B cell (primary cell): ENCODE results near the gene ZER1. TPM values are rescaled to one million over a fixed set of nuclear protein-coding genes. Genes with fewer than 3 reads are reported as not detected.

Experiments
- ATAC-seq: fragments of 200-7000 bp; cut with Tn5 transposase; one replicate; pipeline ENCODE4 v1.10.0; 2021; ENCODE audit warnings: low read depth, mild to moderate bottlenecking, moderate number of reproducible peaks, moderate library complexity
- CTCF ChIA-PET: fragments of 350-600 bp; sonication (Branson Sonifier 250); formaldehyde crosslinking; loops from one replicate; lab custom pipeline; 2021; ENCODE audit warnings: antibody characterized with exemption, inconsistent platforms; lab: Charles Lee
- POLR2A ChIA-PET: fragments of 350-600 bp; sonication (Branson Sonifier 250); formaldehyde crosslinking; loops from one replicate; lab custom pipeline; 2021; ENCODE audit warnings: antibody characterized with exemption; lab: Charles Lee
- DNase-seq: peaks from one replicate; pipeline ENCODE4 v3.0.0; 2013
- H2AFZ ChIP-seq: 2 replicates; pipeline ENCODE4 v1.6.1; 2012; ENCODE audit warnings: mild to moderate bottlenecking, low read depth, low read length; ENCODE audit not compliant: insufficient read depth, poor library complexity, severe bottlenecking
- H3K27ac ChIP-seq, 2 donors: 1 replicate in 1 of 2; 2 replicates in 1 of 2; pipeline ENCODE4 v1.5.1; 2012 to 2013; ENCODE audit warnings: low read length in 2 of 2, mild to moderate bottlenecking in 2 of 2, moderate library complexity in 1 of 2
- H3K27me3 ChIP-seq, 4 experiments: fragments of 200-600 bp in 1 of 4; sonication (generic) in 1 of 4; replicated peaks in 1 of 4; 1 replicate in 2 of 4; 2 replicates in 2 of 4; pipeline versions ENCODE4 v1.6.1 to v1.7.0; 2013 to 2016; ENCODE audit warnings: low read length in 3 of 4, mild to moderate bottlenecking in 2 of 4, mixed read lengths in 1 of 4, moderate library complexity in 1 of 4; ENCODE audit not compliant: insufficient read depth in 4 of 4, control insufficient read depth in 3 of 4; ENCODE audit errors: control extremely low read depth in 1 of 4
- H3K36me3 ChIP-seq, 2 experiments: replicated peaks in 1 of 2; 1 replicate in 1 of 2; 2 replicates in 1 of 2; pipeline versions ENCODE4 v1.6.1 to v1.7.1; 2013; ENCODE audit warnings: low read length in 1 of 2; ENCODE audit not compliant: insufficient read depth in 2 of 2, control insufficient read depth in 1 of 2; ENCODE audit errors: control extremely low read depth in 1 of 2, extremely low read depth in 1 of 2
- H3K4me1 ChIP-seq, 2 donors: fragments of 200-600 bp in 1 of 2; sonication (generic) in 1 of 2; 1 replicate in 1 of 2; 2 replicates in 1 of 2; pipeline versions ENCODE4 v1.5.1 to v1.6.1; 2013 to 2017; ENCODE audit warnings: low read length in 2 of 2; ENCODE audit not compliant: control insufficient read depth in 2 of 2, insufficient read depth in 2 of 2
- H3K4me2 ChIP-seq: replicated peaks from 2 replicates; pipeline ENCODE3; 2012; ENCODE audit warnings: mild to moderate bottlenecking, low read depth, low read length; ENCODE audit not compliant: poor library complexity, severe bottlenecking
- H3K4me3 ChIP-seq, 5 experiments: fragments of 200-600 bp in 1 of 5; sonication (generic) in 1 of 5; 1 replicate in 3 of 5; 2 replicates in 2 of 5; pipeline versions ENCODE4 v1.5.1 to v1.7.0; 2011 to 2016; ENCODE audit warnings: low read length in 4 of 5, mild to moderate bottlenecking in 4 of 5, low read depth in 2 of 5, control low read depth in 1 of 5, moderate library complexity in 1 of 5; ENCODE audit not compliant: insufficient read depth in 1 of 5; ENCODE audit errors: control extremely low read depth in 1 of 5, extremely low read depth in 1 of 5
- H3K79me2 ChIP-seq: fragments of 200-600 bp; sonication (generic); one replicate; pipeline ENCODE4 v1.6.0; 2016; ENCODE audit warnings: low read length; ENCODE audit not compliant: control insufficient read depth, insufficient read depth
- H3K9ac ChIP-seq: fragments of 200-600 bp; sonication (generic); 2 replicates; pipeline ENCODE4 v1.6.1; 2017; ENCODE audit warnings: mild to moderate bottlenecking, low read length, moderate library complexity
- H3K9me3 ChIP-seq, 3 donors: one replicate each; pipeline versions ENCODE4 v1.6.1 to v1.7.1; 2013; ENCODE audit warnings: low read length in 2 of 3; ENCODE audit not compliant: control insufficient read depth in 2 of 3, insufficient read depth in 1 of 3; ENCODE audit errors: control extremely low read depth in 1 of 3
- H4K20me1 ChIP-seq: 2 replicates; pipeline ENCODE4 v1.6.0; 2012; ENCODE audit warnings: mild to moderate bottlenecking, low read length; ENCODE audit not compliant: insufficient read depth, control insufficient read depth, poor library complexity, severe bottlenecking
- H3K27ac Mint-ChIP-seq: one replicate; pipeline ENCODE4 v1.8.0; 2021; ENCODE audit warnings: mixed read lengths
- H3K27me3 Mint-ChIP-seq: one replicate; pipeline ENCODE4 v1.8.0; 2021; ENCODE audit warnings: mixed read lengths
- H3K4me1 Mint-ChIP-seq: one replicate; pipeline ENCODE4 v1.8.0; 2021; ENCODE audit warnings: mixed read lengths
- H3K4me3 Mint-ChIP-seq: one replicate; pipeline ENCODE4 v1.8.0; 2021; ENCODE audit warnings: mixed read lengths
- H3K9me3 Mint-ChIP-seq: one replicate; pipeline ENCODE4 v1.8.0; 2022; ENCODE audit warnings: mixed read lengths; ENCODE audit not compliant: insufficient read depth
- EZH2 ChIP-seq: IDR thresholded peaks from 2 replicates; pipeline ENCODE4 v1.6.1; 2012; ENCODE audit warnings: borderline replicate concordance, low read depth, mild to moderate bottlenecking, moderate library complexity, low read length; ENCODE audit not compliant: insufficient read depth, poor library complexity, severe bottlenecking
- WGBS: methylation state at CpG from one replicate; pipeline ENCODE4 v1.1.5; 2013; ENCODE audit warnings: missing lambda C conversion rate; ENCODE audit not compliant: insufficient coverage; 5-methylcytosine and 5-hydroxymethylcytosine counted together
- intact Hi-C: fragments of 100-400 bp; cut with micrococcal nuclease; formaldehyde crosslinking; loops from one replicate; pipeline ENCODE4 v1.10.0; 2022
- polyA plus RNA-seq: library from polyadenylated mRNA; depleted of rRNA; stranded (reverse); fragments of >200 nt; gene quantifications from 2 replicates; pipeline ENCODE4 v1.2.3, GENCODE V29; 2012
- total RNA-seq, 2 donors: library from RNA; stranded (reverse); fragments of 120-200 nt in 1 of 2; gene quantifications; 1 replicate in 1 of 2; 2 replicates in 1 of 2; pipeline versions ENCODE4 v1.2.3 to v1.2.4, GENCODE V29; 2013 to 2022
- TF ChIP-seq, protein P1 (sequence below): fragments of 200-600 bp; IDR thresholded peaks from one replicate; pipeline ENCODE4 v1.8.0; 2022; ENCODE audit warnings: antibody characterized with exemption, mild to moderate bottlenecking

Gene ZER1
- total and polyA plus RNA-seq, 2 donors (not counting 1 experiment from before 2014, with no cell fraction given), result 26.9 to 42.2 TPM

DNA sequence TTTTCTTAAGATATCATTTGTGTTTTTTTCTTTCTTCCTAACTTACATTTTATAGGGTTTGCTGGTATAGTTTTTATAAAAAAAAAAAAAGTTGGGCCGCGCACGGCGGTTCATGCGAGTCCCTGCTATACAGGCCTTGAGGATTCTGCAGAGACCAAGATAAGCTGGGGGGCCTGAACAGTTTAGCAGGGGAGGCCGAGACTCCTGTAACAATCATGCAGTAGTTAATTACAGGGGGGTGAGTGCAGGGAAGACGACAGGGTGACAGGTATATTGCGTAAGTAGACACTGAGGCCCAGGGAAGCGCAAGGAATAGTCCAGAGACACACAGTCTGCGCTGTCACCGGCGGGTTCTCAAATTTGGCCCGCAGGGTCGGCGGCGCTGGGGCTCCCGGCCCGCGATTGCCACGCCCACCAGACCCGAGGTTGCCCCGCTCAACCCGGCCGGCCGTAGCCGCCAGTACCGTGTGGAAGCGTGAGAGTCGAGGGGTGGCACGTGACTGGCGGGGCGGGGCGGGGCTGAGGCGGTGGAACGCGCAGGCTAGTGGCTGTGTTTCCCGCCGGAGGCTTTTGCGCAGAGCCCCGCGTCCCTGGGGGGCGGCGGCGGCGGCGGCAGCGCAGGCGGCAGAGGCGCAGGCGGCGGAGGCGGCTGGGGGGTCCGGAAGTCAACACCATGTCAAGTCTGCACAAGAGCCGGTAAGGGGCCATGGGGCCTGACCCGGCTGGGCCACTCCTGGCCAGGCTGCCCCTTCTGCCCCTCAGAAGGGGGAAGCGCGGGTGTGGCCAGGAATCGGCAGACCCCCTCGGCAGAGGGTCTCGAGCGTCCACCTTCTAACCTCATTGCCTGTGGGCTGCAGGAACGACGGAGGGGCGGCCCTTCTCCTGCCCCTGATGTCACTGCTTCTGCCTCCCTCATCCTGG is 15.2 kb upstream of the ZER1 start, which contains the start of gene TBC1D13:
TBC1D13 (plus strand) TSS at position 573 of the 921 bp plus-strand sequence; CDS start at position 674, 101 bp downstream.
- H3K36me3 ChIP-seq, result peaks cover 0 to 21% of the 10 kb centered on the region in 2 experiments
- TF ChIP-seq, protein P1, sequence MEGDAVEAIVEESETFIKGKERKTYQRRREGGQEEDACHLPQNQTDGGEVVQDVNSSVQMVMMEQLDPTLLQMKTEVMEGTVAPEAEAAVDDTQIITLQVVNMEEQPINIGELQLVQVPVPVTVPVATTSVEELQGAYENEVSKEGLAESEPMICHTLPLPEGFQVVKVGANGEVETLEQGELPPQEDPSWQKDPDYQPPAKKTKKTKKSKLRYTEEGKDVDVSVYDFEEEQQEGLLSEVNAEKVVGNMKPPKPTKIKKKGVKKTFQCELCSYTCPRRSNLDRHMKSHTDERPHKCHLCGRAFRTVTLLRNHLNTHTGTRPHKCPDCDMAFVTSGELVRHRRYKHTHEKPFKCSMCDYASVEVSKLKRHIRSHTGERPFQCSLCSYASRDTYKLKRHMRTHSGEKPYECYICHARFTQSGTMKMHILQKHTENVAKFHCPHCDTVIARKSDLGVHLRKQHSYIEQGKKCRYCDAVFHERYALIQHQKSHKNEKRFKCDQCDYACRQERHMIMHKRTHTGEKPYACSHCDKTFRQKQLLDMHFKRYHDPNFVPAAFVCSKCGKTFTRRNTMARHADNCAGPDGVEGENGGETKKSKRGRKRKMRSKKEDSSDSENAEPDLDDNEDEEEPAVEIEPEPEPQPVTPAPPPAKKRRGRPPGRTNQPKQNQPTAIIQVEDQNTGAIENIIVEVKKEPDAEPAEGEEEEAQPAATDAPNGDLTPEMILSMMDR, result no peak
- no peak for TF ChIP-seq EZH2
- Mint-ChIP-seq H3K4me3 (peak within 1 kb of the TSS; percentile 91), H3K4me1 (peaks cover 24% of the 10 kb centered on the region), H3K9me3 (no peaks in the 10 kb centered on the region), H3K27me3 (no peaks in the 10 kb centered on the region), H3K27ac (peak within 1 kb of the TSS; percentile 85)
- H3K9me3 ChIP-seq, result peaks cover under 1 to 7% (median 1%) of the 10 kb centered on the region in 3 donors
- intact Hi-C loops, result loop anchor here (1.0 to 2.0 kb wide), 8 partner anchors 15 to 416 kb away; partner anchors contain the start of genes ENDOG, GLE1, LRRC8A and SET
- peak within 1 kb of the TSS; percentile 71 to 94 (median 91) for H3K4me3 ChIP-seq
- WGBS, result 8% methylated on average over 63 of the region's 64 CpGs
- peak within 1 kb of the TSS; percentile 95 for H2AFZ ChIP-seq
- H3K4me1 ChIP-seq, result peaks cover 18 to 21% of the 10 kb centered on the region in 2 donors
- H4K20me1 ChIP-seq, result peaks cover 5% of the 10 kb centered on the region
- H3K4me2 ChIP-seq, result peak within 1 kb of the TSS; percentile 90
- DNase-seq, result peak; percentile 96
- peak within 1 kb of the TSS; percentile 73 to 86 for H3K27ac ChIP-seq
- H3K9ac ChIP-seq, result peak within 1 kb of the TSS; percentile 85
- CTCF ChIA-PET, result interaction anchor here (0.5 to 0.7 kb wide), 2 partner anchors 9 to 60 kb away, joined by 4 read pairs; no protein-coding TSS in a partner anchor
- H3K79me2 ChIP-seq, result peaks cover 33% of the 10 kb centered on the region
- ATAC-seq, result peak; percentile 96
- H3K27me3 ChIP-seq, result no peaks in the 10 kb centered on the region
- POLR2A ChIA-PET, result interaction anchor here (0.6 to 0.7 kb wide), 4 partner anchors 31 to 353 kb away, joined by 3 to 4 read pairs (median 3); partner anchors contain the start of gene ENDOG
